CD4-positive, alpha-beta T cell treated with Interleukin-4 for 1 hour (primary cell): ENCODE measurements around the gene SOWAHD.
"Not testable (repeated sequence)": the region's sequence is repeated elsewhere in the genome, so short reads cannot be mapped to it uniquely, and the experiment has no call there.

Experiments used
- DNase-seq, 2 donors: peaks; one replicate each; pipeline ENCODE4 v3.0.0-alpha.2; 2020 to 2022

Gene SOWAHD, protein sequence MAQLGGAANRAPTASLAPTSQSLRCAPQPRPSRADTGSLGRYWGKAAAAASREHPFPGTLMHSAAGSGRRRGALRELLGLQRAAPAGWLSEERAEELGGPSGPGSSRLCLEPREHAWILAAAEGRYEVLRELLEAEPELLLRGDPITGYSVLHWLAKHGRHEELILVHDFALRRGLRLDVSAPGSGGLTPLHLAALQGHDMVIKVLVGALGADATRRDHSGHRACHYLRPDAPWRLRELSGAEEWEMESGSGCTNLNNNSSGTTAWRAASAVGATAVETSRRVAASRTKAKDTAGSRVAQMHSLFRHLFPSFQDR

DNA sequence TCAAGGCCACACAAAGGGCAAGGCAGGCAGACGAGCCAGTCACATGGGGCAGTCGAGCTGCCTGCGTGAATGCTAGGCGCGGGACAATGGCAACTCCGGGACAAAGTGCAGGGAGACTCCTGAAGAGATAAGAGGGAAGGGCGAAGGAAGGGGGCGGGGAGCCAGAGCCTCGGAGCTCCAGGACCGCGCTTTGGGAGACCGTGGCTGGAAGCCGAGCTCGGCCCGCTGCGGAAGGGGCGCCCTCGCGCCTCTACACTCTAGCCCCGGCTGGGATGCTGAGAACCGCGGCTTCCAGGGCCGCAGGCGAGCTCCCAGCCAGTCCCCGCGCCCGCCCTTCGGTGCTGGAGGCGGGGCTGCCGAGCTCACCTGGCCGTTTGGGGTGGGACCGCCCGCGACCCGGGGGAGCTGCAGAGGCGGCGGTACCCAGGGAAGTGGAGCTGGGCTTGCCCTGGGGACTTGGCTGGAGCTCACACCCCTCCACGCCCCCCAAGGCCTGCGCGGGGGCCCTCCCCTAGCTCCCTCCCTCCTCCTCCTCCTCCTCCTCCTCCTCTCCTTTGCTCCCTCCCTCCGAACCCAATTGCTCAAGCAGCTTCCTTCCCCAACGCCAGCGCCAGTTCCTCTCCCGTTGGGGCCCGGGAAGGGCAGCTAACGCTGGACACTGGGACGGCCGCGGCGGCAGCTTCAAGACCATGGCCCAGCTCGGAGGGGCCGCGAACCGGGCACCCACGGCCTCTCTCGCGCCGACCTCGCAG, at the start of gene SOWAHD:
Gene SOWAHD, plus strand, starts transcription at position 610 of the 752 bp plus-strand sequence. Its CDS starts 80 bp downstream, at position 690.
- DNase-seq = peak; percentile 28 to 29

DNA sequence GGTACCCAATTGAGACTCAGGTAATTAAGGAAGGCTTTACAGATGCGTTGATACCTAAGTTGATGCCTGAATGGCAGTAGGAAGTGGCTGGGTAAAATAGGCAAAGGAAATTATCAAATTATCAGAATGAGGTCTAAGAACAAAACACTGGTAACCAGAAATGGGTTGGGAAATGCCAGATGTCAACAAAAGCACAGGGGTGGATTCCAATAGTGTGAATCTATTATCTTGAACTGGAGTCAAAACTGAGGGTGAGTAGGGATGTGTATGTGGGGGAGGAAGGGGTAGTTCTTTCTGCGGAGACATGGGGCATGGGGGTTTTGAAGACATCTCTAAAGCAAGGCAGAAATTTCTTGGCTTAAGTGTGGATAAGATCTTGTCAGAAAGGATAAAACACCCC, 49.5 kb upstream of the SOWAHD start:
- no peak for DNase-seq

DNA sequence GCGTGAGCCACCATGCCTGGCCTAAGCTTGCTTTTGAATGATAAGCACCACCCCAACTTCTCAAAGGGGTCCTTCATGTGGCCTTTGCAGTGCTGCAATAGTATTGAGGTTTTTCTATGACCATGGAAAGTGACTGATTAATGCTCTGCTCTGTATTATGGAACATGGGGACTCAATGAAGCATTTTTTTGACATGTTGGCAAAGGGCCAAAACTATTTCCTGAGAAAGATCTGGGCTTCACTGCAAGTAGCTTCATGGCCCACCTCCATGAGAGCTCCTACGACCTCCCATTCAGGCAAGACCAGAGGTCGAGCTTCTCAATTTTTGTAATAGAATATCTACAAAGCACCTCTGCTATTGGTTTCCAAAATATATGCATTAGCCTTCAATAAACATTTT, 48.8 kb upstream of the SOWAHD start:
- DNase-seq = no peak

DNA sequence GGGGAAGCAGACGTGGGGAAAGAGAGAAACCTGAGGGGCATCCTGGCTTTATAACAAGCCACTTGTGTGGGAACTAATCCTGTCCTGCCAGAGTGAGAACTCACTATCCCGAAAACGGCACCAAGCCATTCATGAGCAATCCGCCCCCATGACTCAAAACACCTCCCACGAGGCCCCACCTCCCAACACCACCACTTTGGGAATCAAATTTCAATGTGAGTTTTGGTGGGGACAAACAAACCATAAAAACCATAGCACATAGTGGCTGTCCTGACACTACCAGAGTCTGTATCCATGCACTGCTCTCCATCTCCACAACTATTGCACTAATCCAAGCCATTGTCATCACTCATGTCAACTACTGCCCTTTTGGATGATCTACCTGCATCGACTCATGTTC, 36.9 kb upstream of the SOWAHD start:
- no peak for DNase-seq

DNA sequence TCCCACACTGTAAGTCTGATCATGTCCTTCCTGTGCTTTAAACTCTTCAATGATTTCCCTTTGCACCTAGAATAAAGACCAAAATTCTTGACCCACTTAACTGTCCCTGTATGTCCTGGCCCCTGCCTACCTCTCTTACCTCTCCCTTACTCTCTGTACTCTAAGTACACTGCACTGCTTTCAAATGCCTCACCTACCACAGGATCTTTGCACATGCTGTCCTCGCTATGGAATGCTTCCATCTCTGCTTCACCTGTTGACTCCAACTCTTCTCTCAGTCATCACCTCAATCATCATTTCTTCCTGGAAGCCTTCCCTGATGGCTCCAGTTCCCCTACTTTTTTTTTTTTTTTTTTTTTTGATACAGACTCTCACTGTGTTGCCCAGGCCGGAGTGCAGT, 36.5 kb upstream of the SOWAHD start:
- no peak for DNase-seq

DNA sequence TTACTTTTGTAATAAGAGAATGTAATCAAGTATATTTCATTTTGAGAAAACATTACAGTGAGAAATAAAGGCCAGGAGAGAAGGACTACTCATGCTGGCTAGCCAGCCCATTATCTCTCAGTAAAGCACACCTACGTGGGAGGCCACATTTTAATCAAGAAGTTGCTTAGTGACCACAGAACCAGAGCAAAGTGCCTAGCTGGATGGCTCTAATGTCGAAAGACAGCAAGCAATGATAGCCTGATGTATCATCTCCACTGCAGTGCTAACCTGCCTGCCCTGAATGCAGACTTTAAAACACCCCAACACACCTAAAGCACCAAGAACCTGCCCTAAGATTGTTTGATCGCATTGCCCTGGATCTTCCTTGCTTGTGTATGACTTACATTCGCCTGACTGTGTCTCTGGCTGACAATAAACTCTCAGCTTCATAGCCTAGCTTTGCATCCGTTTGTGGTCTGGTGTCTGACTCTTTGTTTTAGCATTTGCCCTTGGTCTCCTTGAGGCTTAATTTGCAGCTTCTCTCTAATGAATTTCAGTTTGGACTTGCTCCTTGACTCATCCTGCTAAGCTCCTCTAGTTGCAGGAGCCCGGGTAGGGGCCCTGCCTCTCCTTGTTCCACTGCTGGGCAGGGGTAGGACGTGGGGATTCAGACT, 31.4 kb upstream of the SOWAHD start:
- DNase-seq = peak in 1 of 2 donors; percentile 25

DNA sequence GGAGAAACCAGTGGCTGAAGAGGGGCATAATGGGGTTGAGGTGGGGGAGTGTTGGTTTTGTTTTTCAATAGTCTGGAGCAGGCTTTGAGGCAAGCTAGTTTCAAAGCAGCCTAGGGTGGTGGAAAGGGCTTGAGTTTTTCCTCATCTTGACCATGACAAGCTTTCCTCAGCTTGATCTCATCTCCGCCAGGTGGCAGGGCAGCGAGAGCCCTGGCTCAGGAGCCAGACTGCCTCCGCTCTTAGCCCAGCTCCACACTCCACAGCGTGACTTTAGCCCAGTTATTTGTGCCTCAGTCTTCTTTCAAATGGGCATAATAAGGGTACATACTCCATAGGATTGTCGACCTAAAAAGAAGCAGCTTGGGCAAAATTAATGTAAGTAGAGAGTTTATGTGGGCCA, 29.9 kb upstream of the SOWAHD start:
- DNase-seq = no peak

DNA sequence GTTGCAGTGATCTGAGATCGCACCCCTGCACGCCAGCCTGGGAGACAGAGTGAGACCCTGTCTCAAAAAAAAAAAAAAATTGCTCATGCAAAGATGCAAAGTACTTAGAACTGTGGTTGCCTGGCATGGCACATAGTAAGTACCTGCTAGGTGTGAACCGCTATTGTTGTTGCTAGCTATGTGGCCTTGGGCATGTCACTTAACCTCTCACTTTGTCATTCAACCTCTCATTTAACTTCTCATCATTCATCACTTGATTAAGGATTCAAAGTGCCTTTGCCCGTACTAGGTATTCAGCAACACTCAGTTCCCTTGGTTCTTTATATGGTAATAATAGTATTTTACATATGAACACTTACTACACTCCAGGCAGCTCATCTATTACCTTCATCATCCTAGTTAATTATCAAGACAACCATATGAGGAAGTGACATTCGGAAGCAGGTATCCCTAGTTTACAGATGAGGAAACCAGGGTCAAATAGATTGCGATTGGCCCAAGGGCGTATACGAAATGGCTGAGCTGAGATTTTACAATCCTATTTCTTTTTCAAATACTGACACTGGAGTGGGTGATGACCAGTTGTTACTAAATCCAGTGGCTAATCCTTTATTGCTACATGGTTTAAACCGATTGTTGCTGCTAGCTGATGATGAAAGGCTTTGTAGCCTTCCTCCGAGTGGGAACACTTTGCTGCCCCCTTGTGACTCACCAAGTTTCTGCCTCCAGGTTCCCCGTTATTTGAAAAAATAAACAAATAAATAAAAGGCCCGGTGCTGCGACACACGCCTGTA, 28.8 kb upstream of the SOWAHD start:
- peak; percentile 74 to 77 for DNase-seq

DNA sequence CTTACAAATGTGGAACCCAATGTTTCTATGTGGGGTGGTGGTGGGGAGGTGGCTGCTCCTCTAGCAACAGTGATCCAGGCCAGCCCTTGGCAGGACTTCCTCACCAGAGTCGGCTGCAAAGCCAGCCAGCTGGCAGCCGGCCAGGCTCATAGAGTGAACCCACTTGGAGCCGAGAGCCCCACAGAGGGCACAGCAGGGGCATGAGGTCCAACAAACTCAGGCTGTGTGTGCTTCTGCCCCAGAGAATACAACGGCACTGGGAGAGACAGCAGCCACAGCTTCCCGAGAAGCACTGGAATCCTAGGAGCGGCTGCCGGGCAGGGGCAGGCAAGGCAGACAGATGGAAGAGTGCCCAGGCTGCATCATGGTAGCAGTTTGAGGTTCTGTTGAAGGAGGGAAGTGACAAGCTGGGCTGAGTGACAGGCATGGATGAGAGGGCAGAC, 23.5 kb upstream of the SOWAHD start:
- no peak for DNase-seq

DNA sequence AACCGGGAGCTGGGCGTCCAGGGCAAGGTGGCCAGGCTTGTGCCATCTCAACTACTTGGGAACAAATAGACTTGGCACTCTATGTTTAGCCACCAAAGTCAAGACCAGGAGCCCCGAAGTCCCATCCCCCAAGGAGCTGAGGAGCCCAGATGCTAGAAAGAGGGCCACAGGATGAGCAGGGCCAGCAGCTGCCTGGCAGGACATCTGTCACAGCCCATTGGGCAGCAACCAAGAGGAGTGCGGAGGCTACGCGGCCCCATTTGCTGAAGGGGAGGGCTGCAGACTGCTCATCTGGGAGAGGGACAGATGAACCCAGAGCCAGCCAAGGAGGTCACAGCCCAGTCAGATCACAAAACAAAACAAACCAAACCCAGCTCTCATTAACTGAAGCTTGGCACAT, 22.9 kb upstream of the SOWAHD start:
- DNase-seq = no peak

DNA sequence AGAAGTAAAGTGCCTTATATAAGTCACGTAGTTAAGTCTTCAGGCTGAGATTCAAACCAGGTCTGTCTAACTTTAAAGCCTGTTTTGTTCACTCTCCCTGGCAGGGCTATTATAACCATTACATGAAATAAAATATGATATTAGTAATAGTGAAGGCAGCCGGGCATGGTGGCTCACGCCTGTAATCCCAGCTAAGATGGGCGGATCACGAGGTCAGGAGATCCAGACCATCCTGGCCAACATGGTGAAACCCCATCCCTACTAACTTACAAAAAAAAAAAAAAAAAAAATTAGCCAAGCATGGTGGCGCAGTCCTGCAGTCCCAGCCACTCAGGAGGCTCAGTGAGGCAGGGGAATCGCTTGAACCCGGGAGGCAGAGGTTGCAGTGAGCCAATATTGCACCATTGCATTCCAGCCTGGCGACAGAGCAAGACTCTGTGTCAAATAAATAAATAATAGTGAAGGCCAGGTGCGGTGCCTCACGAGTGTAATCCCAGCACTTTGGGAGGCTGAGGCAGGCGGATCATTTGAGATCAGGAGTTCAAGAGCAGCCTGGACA, 22.1 kb upstream of the SOWAHD start:
- no peak for DNase-seq

DNA sequence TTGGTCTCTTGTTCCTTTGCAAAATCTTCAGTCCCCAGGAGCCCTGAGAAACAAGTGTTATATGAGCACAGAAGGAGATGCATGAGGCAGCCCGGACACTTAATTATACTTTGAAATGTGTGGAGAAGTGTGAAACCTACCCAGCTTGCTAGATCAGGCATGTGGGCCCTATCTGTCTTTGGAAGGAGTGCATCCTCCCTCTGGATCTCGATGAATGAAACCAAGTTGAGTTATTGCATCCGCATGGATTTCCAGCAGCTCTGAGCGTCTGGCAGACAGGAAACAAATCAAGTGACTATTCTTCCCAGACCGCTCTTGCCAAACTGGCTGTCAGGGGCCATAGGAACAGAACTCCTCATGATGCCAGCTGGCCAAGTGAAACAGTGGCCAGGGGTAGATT, 19.6 kb upstream of the SOWAHD start:
- no peak for DNase-seq

DNA sequence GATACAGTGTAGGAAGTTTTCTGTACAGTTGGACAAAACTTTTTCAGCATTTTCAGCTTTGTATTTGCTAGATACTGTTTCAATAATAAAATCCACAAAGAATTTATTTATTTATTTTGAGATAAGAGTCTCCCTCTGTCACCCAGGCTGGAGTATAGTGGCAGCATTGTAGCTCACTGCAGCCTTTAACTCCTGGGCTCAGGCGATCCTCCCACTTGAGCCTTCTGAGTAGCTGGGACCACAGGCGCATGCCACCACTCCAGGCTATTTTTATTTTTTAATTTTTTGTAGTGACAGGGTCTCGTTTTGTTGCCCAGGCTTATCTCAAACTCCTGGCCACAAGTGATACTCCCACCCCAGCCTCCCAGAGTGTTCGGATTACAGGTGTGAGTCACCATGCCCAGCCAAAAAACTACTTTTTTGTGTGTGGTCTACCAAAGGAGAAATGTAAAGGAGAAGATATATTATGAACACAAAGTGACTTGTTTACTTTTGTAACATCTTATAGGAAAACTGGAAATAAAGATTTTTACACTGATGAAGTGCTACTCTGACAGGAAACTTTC, 13.0 kb upstream of the SOWAHD start:
- DNase-seq = no peak

DNA sequence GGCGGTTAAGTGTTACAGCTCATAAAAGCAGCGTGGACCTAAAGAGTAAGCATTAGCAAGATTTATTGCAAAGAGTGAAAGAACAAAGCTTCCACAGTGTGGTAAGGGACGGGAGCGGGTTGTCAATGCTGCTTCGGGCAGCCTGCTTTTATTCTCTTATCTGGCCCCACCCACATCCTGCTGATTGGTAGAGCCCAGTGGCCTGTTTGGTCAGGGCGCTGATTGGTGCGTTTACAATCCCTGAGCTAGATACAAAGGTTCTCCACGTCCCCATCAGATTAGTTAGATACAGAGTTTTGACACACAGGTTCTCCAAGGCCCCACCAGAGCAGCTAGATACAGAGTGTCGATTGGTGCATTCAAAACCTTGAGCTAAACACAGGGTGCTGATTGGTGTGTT, 8.3 kb upstream of the SOWAHD start:
- DNase-seq = not testable (repeated sequence)

DNA sequence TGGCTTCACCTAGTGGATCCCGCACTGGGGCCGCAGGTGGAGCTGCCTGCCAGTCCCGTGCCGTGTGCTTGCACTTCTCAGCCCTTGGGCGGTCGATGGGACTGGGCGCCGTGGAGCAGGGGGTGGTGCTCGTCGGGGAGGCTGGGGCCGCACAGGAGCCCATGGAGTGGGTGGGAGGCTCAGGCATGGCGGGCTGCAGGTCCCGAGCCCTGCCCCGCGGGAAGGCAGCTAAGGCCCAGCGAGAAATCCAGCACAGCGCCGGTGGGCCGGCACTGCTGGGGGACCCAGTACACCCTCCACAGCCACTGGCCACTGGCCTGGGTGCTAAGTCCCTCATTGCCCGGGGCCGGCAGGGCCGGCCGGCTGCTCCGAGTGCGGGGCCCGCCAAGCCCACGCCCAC, 7.6 kb upstream of the SOWAHD start:
- DNase-seq = not testable (repeated sequence)

DNA sequence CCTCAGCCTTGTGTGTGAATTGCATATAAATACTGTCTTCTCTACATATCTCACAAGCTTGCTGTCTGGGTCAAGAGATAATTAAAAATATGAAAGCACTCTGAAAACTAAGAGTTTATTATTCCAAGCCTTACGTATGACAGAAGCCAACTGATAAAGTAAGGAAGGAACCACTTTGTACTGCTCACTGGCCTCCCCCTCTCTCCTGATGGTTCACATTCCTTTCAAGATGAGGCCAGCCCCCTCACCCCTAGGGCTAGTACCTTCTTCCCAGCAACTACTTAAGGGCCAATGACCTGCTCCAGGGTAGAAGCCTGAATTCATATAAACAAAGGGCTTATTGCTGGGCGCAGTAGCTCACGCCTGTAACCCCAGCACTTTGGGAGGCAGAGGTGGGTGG, 5.4 kb upstream of the SOWAHD start:
- no peak for DNase-seq

DNA sequence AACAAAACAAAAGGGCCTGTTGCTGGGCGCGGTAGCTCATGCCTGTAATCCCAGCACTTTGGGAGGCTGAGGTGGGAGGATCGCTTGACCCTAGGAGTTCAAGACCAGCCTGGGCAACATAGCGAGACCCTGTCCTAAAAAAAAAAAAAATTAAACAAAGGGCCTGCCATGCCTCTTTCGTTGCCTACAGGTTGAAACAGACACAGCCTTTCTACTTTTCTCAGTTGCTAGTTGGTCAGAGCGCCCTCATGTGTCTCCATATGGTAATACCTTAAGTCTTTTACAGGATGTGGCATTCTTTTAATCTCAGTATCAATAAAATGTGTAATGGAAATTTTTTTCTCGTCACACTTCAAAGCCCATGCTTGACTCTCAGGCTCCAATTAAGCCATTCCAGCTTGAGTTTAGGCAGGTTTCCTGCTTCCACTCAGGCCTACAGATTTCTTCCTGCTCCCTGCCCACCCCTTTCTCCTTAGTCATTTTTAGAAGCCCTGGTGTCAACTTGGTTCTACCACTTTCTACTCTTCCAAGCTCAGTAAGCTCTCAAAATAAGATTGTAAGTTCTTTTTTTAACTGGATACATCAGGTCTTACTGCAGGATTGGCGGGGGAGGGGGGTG, 4.6 kb upstream of the SOWAHD start:
- DNase-seq = peak; percentile 66 to 88

DNA sequence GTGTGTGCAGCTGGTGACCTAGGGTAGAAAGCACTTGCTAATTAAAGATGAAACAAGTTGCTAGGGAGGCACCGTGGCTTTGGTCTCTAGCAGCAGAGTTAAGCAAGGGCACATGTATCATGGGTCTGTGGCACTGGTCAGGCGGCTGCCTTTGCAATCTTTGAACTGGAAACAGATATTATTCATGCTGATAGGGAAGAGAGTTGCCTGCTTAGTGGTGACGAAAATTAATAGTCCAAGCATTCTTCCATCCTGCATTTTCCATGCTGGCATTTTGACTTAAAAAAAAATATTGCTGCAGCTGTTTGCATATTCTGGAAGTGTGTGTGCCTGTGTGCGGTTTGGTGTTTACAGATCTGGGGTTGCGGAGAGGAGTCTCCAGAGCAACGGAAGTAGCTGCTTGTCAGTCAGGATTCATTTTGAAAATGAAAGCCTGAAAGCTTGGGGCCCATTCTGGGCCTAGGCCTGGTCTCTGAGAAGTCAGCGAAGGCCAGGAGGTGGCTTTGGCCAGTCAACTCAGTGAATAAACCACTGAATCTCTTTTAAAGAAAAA, 2.3 kb upstream of the SOWAHD start:
- DNase-seq = peak; percentile 56 to 61

DNA sequence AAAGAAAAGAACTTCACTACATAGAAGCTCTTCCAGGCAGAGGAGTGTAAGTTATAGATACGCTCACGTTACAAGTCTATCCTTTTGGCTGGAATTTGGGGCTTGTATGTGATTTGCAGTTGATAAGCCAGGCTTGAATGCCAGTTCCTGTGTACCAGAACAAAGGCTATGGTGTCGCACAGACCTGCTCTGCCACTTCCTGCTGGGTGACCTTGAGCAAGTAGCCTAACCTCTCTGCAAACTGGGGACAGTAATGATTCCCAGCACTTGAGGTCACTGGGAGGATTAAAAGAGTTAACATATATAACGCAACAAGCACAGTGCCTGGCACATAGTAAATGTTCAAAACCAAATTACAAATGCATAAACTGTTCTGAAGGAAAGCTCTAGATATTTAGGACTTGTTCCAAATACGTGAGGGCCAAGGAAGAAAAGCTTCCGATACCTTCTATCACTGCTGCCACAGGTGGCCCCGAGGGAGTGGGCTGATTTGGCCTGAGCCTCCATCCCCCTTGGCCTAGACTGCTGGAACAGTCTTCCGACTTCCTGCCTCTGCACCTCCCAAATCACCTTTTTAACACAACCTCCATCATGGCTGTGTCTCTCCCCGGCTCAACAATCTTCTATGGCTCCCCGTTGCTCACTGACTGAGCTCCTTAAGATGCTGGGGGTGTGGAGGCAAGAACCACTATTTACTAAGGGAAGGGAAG, 1.3 kb upstream of the SOWAHD start:
- no peak for DNase-seq

DNA sequence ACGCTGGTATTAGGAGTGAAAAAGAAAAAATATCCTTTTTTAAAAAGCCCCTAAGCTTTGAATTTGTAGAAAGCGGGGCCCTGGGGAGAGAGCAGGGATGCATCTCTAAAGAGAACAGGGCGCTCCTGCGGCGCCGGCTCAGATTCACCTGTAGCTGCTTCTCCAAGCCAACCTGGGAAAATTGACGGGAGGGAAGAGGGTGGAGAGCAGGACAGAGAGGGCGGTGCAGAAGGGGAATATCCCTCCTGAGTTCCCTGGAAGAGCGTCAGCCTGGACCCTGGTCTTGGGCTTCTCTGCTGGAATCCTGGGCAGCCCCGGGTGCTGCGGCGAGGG, 776 bp upstream of the SOWAHD start:
- DNase-seq = no peak

DNA sequence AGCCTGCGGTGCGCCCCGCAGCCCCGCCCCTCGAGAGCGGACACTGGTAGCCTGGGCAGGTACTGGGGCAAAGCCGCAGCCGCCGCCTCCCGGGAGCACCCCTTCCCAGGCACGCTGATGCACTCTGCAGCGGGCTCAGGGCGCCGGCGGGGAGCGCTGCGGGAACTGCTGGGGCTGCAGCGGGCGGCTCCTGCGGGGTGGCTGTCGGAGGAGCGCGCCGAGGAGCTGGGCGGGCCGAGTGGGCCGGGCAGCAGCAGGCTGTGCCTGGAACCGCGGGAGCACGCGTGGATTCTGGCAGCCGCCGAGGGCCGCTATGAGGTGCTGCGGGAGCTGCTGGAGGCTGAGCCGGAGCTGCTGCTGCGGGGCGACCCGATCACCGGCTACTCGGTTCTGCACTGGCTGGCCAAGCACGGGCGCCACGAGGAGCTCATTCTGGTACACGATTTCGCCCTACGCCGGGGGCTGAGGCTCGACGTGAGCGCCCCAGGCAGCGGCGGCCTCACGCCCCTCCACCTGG, 401 bp downstream of the SOWAHD start:
- peak in 1 of 2 donors; percentile 28 for DNase-seq
